ENCODE results near the gene PSME3IP1.
A peak's percentile ranks its signal among the peaks of the same experiment; 100 is the strongest.
"Not testable (repeated sequence)": the region's sequence is repeated elsewhere in the genome, so short reads cannot be mapped to it uniquely, and the experiment has no call there.

PSME3IP1 gene

GRCh38 chr16:57196286-57196685 lies 10.4 kb upstream of the PSME3IP1 start:
- no peak for DNase-seq

- DNase-seq, result peak; percentile 35
Measured at GRCh38 chr16:57194512-57194911, 8.7 kb upstream of the PSME3IP1 start.

- DNase-seq, result no peak
Measured at GRCh38 chr16:57192720-57193486, 7.1 kb upstream of the PSME3IP1 start.

GRCh38 chr16:57192146-57192545 lies 6.3 kb upstream of the PSME3IP1 start:
- no peak for DNase-seq

- no peak for DNase-seq
Measured at GRCh38 chr16:57191056-57191571, 5.3 kb upstream of the PSME3IP1 start.

GRCh38 chr16:57190136-57190535 lies 4.3 kb upstream of the PSME3IP1 start:
- DNase-seq, result no peak

- not testable (repeated sequence) for DNase-seq
Measured at GRCh38 chr16:57189527-57189926, 3.7 kb upstream of the PSME3IP1 start.

GRCh38 chr16:57188711-57189002 lies 2.8 kb upstream of the PSME3IP1 start:
- DNase-seq, result no peak

GRCh38 chr16:57187902-57188710 lies 2.3 kb upstream of the PSME3IP1 start:
- DNase-seq, result not testable (repeated sequence)

- no peak for DNase-seq
Measured at GRCh38 chr16:57186872-57187854, 1.3 kb upstream of the PSME3IP1 start.

- no peak for DNase-seq
Measured at GRCh38 chr16:57185446-57185944, 344 bp downstream of the PSME3IP1 start.

GRCh38 chr16:57184887-57185445 lies 873 bp downstream of the PSME3IP1 start:
- DNase-seq, result no peak

- no peak for DNase-seq
Measured at GRCh38 chr16:57184113-57184512, 1.7 kb downstream of the PSME3IP1 start.

- no peak for DNase-seq
Measured at GRCh38 chr16:57179215-57179828, 6.5 kb downstream of the PSME3IP1 start.

- DNase-seq, result no peak
Measured at GRCh38 chr16:57178793-57179212, 7.0 kb downstream of the PSME3IP1 start.

GRCh38 chr16:57178196-57178595 lies 7.6 kb downstream of the PSME3IP1 start:
- DNase-seq, result no peak

- DNase-seq, result no peak
Measured at GRCh38 chr16:57175896-57176295, 9.9 kb downstream of the PSME3IP1 start.

- DNase-seq, result no peak
Measured at GRCh38 chr16:57172721-57173290, 13.0 kb downstream of the PSME3IP1 start.

GRCh38 chr16:57169327-57169726 lies 16.5 kb downstream of the PSME3IP1 start:
- DNase-seq, result no peak

GRCh38 chr16:57167953-57168352 lies 17.9 kb downstream of the PSME3IP1 start:
- DNase-seq, result peak; percentile 1

GRCh38 chr16:57167538-57167937 lies 18.3 kb downstream of the PSME3IP1 start:
- DNase-seq, result no peak

Data from NCI-H446 treated with DMSO at 0.1 percent for 48 hours (cell line).